NCI-H2196 (cell line): ENCODE measurements around the gene SRA1.

Experiments used
- DNase-seq: peaks from one replicate; lab custom pipeline; 2025; ENCODE audit not compliant: unreplicated experiment; lab: John Stamatoyannopoulos, UW

SRA1 gene

DNA sequence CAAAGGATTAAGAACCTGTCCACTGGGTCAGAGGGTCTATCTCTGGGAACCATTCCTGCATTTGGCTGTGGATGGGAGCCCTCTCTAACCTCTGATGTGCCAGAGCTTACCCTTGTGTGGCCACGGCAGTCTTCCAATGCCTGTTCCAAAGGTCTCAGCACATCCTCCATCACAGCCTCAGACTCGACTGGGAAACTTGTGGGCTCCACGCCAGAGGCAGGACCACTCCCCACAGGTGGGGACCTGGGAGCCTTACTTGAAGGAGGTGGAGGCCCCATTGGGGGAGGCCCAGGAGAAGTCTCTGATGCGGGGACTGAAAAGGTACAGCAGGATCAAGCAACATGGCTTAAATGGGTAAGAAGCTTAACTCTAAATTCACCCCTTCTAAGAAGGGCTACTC is 5.4 kb downstream of the SRA1 start:
- no peak for DNase-seq

DNA sequence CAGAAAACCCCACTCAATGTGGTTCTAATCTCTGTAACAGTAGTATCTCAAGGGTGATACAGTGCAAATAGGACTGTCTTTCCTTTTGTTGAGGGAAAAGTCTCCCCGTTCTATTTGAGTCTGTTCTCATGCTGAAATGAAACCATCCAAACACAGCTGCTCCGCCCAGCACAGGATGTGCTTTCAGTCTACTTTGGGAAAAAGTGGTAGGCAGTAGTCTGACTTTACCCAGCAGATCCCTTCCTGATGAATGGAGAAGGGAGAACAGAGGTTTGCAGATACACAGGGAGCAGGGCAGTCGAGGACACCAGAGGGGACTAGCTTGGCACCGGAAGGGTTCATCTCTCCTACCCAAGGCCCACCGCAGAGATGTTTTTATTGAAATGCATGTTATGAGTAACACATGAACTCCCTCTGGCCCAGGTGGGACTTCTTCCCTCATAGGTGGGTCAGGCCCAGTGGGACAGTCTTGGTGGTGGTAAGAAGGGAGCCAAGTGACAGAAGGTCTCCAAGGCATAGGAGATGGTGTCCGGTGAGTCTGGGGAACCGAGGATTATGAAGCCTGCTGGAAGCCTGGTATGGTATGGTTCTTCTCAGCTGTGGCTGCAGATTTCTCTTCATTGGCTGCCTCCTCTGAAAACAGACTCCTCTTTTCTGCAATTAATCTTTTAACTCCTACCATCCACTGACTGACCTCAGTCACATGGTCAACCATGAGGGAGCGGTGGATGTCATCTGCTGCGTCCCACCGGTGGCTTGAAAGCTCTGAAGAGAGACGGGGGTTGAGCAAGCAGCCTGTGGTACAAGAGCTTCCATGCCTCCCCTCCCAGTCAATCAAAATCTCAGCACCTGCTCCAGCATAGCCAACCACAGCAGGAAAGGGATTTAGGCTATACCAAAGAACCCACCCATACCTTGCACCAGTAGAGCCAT is 6.9 kb downstream of the SRA1 start:
- DNase-seq = no peak

DNA sequence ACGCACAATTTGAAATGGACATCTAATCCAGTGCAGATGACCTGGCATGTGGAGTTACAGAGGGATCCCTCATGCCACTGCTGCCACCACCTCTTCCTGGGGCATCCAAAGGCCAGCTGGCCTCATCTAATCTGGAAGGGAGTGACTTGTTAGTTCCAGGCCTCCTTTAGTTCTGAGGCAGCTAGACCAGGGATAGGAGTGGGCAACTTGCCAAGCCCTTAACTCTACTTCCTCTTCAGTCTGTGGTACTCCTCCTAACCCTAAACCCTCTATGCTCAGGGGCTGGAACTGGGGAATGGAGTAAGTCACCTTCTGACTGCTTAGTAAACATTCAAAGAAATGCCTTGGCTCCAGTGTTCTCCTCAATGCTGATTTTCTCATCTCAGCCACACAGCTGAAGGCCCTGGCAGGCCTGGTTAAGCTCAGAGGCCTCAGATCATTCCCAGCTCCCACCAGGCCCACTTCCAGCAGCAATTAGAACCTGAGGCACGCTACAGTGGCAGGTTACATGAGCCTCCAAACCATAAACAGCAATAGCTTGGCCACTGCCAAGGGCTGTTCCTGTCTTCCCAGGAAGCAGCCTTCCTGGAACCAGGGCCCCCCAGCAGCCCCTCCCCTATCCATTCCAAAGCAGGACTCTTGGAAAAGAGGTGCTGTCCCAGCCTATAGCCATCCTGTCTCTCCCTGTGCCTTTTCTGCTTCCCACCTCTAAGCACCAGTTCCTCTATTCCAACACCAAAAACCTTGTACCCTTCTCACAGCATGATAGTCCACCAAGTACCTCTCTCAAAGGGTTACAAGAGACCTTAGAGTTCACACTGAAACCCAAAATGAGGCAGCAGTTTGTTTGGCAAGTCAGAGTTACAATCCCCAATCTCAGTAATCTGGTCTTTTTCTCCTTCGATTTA is 7.8 kb downstream of the SRA1 start:
- DNase-seq = peak; percentile 47

DNA sequence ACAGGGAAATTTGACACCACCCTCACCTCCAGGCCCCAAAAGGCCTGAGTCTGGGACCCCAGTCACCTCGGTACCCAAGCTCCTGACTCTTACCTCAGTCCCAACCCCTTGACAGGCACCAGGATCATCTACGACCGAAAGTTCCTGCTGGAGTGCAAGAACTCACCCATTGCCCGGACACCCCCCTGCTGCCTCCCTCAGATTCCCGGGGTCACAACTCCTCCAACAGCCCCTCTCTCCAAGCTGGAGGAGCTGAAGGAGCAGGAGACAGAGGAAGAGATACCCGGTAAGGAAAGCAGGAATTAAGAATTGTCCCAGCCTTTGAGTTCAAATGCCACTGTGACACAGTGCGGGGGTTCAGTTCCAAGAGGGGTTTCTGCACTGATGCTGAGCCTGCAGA is 8.5 kb downstream of the SRA1 start:
- no peak for DNase-seq

DNA sequence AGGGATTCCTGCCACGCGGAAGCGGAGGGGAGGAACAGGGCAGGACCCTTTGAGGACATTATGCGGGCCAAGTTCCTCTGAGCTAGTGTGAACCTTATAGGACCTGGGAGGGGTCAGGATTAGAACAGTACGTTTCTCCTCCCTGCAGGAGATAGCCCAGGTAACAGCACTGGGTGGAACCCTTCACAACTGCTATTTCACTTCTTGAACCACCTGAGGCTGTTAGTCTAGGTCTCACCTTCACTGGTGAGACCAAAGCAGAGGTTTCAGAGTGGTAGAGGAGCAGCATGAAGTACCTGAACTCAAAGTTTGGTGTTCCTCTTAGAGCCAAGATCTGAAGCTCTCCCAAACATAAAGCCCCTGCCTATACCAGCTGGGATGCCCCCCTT is 9.0 kb downstream of the SRA1 start:
- no peak for DNase-seq

DNA sequence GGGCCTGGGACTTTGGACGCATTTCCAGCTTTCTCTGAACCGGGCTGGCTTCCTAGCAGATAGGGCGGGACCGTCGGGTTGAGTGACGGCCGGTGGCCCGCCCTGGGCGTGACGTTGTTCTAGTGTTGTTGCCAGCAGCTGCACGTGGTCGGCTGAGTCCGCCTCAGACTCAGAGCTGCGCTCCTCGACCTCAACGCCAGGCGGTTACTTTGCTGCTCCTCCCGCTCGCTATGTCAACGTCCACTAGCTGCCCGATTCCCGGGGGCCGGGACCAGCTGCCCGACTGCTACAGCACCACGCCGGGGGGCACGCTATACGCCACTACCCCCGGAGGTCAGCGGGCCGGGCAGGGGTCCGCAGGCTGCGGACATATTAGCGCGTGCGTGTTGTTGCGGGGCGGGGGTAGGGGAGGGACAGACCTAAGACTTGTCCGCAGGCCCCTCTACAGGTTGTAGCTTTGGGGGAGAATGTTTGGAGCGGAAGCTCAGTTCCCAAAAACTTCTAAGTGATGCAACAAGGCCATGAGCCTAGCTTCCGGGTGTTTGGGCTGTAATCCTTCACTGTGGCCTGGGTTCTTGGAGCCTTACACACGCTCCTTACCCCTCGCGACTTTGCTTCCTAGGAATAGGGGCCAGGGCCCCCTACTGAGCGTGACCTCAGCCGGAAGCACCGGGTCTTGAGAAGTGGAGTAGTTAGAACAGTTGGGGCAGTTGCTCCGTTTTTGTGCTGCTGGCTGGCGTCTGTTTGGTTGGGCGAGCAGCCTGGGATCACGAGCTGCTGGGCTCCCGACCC is 9.6 kb downstream of the SRA1 start, which contains the start of gene EIF4EBP3:
Gene EIF4EBP3 (plus strand): TSS at position 155 of the 792 bp plus-strand sequence. CDS start 76 bp downstream, at position 231.
- peak; percentile 95 for DNase-seq

DNA sequence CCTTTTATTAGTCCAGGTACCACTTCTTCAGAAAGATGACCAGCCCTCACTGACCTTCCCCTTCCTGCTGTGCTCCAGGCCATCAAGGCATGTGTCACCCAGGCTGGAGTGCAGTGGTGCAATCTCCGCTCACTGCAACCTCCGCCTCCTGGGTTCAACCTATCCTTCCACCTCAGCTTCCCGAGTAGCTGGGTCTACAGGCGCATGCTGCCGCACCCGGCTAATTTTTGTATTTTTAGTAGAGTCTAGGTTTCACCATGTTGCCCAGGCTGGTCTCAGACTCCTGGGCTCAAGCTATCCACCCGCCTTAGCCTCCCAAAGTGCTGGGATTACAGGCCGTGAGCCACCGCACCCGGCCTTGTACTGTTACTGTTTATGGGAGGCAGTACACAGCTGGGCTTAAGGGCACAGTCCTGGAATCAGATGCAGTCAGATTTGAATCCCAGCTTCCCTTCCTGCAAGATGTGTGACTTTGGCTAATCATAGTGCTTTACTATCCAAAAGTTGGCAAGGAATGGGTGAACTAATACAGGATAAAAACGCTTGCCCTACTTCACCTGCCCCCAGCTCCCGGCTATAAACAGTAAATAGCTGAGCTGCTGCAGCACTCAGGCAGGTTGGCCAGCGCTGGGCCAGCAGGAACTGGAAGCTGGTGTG is 10.3 kb downstream of the SRA1 start:
- no peak for DNase-seq

DNA sequence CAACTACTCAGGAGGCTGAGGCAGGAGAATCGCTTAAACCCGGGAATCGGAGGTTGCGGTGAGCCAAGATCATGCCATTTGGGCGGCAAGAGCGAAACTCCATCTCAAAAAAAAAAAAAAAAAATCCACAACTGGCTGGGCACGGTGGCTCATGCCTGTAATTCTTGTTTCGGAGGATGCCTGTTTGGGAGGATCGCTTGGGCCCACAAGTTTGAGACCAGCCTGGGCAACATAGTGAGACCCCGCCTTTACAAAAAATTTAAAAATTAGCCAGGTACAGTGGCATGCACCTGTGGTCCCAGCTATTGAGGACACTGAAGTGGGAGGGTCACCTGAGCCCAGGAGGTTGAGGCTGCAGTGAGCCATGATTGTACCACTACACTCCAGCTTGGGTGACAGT is 11.7 kb downstream of the SRA1 start:
- no peak for DNase-seq

DNA sequence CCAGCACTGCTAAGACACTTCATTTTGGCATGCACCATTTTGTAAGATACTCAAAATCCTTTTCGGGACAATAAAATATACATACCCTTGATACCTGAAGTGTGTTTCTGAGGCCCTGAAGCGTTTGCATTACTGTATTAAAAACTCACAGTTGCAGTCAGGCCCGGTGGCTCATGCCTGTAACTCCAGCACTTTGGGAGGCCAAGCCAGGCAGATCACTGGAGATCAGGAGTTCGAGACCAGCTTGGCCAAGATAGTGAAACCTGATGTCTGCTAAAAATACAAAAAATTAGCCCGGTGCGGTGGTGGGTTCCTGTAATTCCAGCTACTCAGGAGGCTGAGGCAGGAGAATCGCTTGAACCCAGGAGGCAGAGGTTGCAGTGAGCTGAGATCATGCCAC is 12.3 kb downstream of the SRA1 start:
- no peak for DNase-seq

DNA sequence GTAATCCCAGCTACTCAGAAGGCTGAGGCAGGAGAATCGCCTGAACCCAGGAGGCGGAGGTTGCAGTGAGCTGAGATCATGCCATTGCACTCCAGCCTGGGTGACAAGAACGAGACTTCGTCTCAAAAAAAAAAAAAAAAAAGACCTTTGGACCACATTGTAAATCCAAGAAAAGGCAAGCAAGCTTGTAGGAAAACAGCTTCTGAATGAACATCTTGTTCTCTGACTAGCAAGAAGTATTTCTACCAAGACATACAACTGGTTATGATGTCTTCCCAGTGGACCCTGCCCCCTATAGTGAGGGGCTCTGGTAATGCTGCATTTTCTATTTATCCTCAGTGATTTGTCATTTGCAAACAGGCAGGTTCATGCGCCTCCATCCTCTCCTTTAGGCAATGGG is 14.3 kb downstream of the SRA1 start:
- DNase-seq = no peak

DNA sequence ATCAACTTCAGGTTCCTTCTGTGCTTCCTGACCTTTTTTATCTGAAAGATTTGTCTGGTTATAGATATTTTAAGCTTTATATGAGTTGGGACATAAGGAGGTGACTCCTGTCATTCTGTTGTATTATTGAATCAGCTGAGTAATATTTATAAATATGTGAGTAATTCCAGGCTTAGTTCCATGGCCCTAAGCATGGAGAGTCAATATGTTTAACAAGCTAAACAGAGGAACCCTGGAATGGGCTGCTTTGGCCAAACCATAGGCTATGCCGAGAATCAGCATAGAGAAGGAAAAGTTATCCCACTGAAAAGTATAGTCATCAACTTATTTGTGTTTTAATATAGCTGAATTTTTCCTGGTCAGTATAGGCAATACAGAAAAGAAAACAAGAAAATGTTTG is 17.0 kb downstream of the SRA1 start:
- DNase-seq = no peak

DNA sequence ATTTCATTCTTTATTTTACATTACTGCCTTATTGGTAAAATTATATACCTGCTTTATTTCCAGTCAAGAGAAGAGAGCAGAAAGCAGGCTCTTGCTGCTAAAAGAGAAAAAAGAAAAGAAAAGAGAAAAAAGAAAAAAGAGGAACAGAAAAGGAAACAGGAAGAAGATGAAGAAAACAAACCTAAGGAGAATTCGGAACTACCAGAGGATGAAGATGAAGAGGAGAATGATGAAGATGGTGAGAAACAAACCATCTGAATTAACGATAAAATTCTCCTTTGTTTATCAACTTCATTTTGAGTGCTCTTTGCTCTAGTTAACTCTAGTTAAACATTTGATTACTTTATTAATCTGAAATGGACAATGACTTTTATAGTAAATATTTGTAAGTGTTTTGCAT is 33.3 kb downstream of the SRA1 start:
- no peak for DNase-seq

DNA sequence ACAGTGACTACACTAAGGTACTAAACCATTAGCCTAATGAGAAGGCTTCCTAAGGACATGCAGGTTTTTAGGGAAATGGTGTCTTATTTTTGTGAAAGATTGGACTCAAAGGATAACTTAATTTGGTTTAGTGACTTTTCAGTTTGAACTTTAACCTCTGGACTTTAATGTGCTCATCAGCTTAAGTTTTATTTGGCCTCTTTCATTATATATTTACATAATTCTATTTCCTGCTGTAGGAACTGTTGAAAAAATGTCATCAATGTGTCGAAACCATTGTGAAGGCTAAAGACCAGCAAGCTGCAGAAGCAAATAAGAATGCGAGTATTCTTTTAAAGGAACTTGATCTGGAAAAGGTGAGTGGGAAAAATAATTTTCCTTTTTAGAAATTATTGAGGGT is 44.1 kb downstream of the SRA1 start:
- DNase-seq = no peak

DNA sequence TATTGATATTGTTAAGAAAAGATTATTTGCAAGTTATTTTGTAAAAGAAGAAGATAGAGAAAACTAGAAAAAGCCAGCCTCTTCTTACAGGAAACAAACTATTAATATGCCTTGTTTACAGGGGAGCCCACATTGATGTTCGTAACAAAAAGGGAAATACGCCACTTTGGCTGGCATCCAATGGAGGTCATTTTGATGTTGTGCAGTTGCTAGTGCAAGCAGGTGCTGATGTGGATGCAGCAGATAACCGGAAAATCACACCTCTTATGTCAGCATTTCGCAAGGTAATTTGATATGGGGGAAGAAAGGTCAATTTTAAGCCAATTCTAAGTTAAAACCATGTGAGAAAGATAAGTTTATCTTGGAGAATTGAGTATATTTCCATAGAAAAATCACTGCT is 47.4 kb downstream of the SRA1 start:
- peak; percentile 37 for DNase-seq

DNA sequence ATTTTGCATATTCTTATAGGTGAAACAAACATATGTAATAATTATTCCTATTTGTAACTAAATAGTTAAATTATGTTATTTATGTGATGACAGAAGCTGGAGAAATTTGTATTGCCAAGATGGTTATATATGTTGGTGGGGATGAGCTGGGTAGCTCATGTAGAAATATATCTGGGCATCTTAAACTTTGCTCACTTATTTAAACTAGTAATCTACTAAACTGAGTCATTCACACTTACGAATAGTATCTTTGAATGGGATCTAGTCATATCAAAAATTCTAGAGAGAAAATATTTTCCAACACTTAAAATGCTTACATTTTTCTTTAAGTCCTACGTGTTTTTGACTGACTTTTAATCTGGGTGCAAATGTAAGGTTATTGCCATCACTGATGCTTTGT is 54.4 kb downstream of the SRA1 start:
- no peak for DNase-seq
